ENCODE measurements around the gene CSF3R. TPM values are rescaled to one million over a fixed set of nuclear protein-coding genes. Genes with fewer than 3 reads are reported as not detected.

Gene CSF3R
- total RNA-seq, 4 donors from 2014 or later = 5.9 to 32.5 (median 7.4) TPM

DNA sequence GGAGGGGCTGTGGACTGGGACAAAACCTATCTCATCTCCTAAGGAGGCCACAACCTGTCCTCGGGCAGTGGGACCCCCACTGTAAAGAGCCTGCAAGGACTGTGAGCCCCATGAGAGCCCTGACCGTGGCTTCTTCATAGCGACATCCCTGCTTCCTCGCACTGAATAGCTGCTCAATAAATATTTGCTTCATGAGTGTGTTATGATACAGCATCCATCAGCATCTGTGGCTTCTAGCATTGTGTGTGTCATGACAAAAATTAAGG is 40.5 kb upstream of the CSF3R start:
- H3K4me3 ChIP-seq = no peak overlapping the region
- no peaks in the 10 kb centered on the region for H3K36me3 ChIP-seq
- H3K9me3 ChIP-seq = no peaks in the 10 kb centered on the region
- no peaks in the 10 kb centered on the region for H3K4me1 ChIP-seq
- TF ChIP-seq, protein P1, sequence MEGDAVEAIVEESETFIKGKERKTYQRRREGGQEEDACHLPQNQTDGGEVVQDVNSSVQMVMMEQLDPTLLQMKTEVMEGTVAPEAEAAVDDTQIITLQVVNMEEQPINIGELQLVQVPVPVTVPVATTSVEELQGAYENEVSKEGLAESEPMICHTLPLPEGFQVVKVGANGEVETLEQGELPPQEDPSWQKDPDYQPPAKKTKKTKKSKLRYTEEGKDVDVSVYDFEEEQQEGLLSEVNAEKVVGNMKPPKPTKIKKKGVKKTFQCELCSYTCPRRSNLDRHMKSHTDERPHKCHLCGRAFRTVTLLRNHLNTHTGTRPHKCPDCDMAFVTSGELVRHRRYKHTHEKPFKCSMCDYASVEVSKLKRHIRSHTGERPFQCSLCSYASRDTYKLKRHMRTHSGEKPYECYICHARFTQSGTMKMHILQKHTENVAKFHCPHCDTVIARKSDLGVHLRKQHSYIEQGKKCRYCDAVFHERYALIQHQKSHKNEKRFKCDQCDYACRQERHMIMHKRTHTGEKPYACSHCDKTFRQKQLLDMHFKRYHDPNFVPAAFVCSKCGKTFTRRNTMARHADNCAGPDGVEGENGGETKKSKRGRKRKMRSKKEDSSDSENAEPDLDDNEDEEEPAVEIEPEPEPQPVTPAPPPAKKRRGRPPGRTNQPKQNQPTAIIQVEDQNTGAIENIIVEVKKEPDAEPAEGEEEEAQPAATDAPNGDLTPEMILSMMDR (IDR thresholded peaks at IDR 0.05) = no peak
- no peak for TF ChIP-seq POLR2A (IDR thresholded peaks at IDR 0.05; ENCODE audit: low read depth)
- TF ChIP-seq POLR2AphosphoS5 (IDR thresholded peaks at IDR 0.05) = no peak
- DNase-seq (ENCODE audit: extremely low spot score) = no peak
- intact Hi-C loops (cut with DNase I) = no loop called here
- H3K27me3 ChIP-seq = peaks cover 0 to 7% (median 0%) of the 10 kb centered on the region in 4 donors
- H3K27ac ChIP-seq (replicated peaks in 1 of 4) = no peak overlapping the region
- 87% methylated on average over 4 of the region's 4 CpGs for WGBS

DNA sequence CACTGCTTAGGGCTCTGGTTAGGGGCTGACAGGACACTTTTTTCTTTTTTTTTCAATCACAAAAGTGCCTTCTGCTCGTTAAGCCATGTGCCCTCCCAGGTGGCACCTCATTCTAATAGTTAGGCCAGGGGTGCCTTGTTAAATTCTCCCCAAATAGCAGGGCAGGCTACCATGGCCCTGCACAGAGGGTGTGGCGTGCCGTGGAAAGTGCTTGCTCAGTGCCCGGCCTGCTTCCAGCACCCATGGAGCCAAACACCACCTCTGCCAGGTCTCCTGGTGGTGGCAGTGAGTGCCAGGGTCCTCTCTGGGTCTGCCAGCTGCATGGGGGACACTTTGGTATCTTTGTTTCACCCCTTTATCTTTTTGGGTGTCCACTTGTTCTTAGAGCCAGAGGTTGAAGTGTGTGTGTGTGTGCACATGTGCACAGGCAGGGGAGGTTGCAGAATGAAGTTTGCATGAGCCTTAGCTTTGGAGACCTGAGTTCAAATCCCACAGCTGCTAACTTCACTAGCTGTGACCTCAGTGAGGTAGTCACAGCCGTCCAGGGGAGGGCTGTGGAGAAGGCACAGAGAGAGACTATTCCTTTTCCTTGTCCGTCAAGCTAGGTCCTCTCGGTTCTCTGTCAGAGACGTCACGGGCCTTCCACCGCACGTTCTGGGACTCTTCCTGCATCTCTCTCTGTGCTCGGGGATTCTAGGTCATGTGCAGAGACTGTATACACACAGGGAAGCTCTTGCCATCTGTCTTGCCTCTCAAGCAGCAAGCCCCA is 39.9 kb upstream of the CSF3R start:
- no peak for TF ChIP-seq POLR2A (IDR thresholded peaks at IDR 0.05; ENCODE audit: low read depth)
- TF ChIP-seq POLR2AphosphoS5 (IDR thresholded peaks at IDR 0.05) = no peak
- TF ChIP-seq, protein P1 (IDR thresholded peaks at IDR 0.05) = no peak
- no peak for TF ChIP-seq EP300 (IDR thresholded peaks at IDR 0.05)
- Histone ChIP-seq H3K4me1 (no peaks in the 10 kb centered on the region), H3K4me3 (no peak overlapping the region), H3K9me3 (no peaks in the 10 kb centered on the region), H3K27me3 (peaks cover 0 to 5% (median 0%) of the 10 kb centered on the region in 4 donors), H3K27ac (replicated peaks in 1 of 4) (no peak overlapping the region), H3K36me3 (no peaks in the 10 kb centered on the region)
- no peak for DNase-seq (ENCODE audit: extremely low spot score)
- intact Hi-C loops (cut with DNase I) = no loop called here
- WGBS = 75% methylated on average over 12 of the region's 12 CpGs

DNA sequence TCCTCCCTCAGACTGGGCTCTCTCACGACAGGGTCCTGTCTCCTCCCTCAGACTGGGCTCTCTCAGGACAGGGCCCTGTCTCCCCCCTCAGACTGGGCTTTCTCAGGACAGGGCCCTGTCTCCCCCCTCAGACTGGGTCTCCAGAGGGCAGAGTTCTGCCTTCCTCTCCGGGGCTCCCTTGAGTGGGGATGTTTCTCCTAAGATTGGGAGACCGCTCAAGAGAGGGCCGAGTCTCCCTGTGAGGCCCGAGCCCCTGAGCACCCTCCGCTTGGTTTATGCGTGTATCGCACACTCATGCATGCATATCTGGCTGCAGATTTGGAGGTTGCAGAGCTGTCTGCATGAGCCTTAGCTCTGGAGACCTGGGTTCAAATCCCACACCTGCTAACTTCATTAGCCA is 39.3 kb upstream of the CSF3R start:
- 84% methylated on average over 7 of the region's 8 CpGs for WGBS
- intact Hi-C loops (cut with DNase I) = no loop called here
- Histone ChIP-seq H3K4me1 (no peaks in the 10 kb centered on the region), H3K9me3 (no peaks in the 10 kb centered on the region), H3K27ac (replicated peaks in 1 of 4) (no peak overlapping the region), H3K4me3 (no peak overlapping the region), H3K27me3 (peaks cover 0 to 5% (median 0%) of the 10 kb centered on the region in 4 donors), H3K36me3 (no peaks in the 10 kb centered on the region)
- no peak for DNase-seq (ENCODE audit: extremely low spot score)
- TF ChIP-seq, protein P1 (IDR thresholded peaks at IDR 0.05) = no peak
- TF ChIP-seq POLR2A (IDR thresholded peaks at IDR 0.05; ENCODE audit: low read depth) (no peak), EP300 (IDR thresholded peaks at IDR 0.05) (no peak), POLR2AphosphoS5 (IDR thresholded peaks at IDR 0.05) (no peak)

DNA sequence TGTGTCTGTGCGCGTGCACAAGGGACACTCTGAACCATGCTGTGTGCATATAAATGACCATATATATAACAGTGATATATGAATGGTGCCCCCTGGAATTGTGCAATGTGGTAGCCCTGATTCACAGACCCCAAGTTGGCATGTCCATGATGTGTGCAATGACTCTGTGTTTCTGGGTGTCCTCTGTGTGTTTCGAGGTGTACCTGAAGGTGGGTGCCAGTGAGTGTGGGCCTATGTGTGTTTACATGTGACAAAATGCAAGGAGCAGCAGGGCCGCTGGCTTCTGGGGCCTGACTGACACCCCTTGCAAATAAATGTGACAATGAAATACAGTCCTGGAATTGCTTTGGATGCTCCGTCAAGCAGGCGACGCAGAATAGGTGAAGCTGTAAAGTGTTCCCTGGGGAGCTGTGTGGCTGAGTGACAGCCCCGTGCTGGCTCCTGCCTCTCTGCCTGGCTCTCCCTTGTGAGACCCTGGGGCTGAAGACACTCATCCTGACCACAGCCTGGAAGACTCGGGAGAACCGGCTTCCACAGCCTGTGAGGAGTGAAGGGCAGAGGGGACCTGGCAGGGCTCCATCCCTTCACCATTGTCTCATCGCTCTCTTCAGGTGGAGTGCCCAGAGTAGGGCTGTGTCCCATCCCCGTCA is 38.2 kb upstream of the CSF3R start:
- no peak for DNase-seq (ENCODE audit: extremely low spot score)
- 77% methylated on average over 8 of the region's 12 CpGs for WGBS
- no peak for TF ChIP-seq EP300 (IDR thresholded peaks at IDR 0.05)
- TF ChIP-seq POLR2AphosphoS5 (IDR thresholded peaks at IDR 0.05) = no peak
- no peak for TF ChIP-seq POLR2A (IDR thresholded peaks at IDR 0.05; ENCODE audit: low read depth)
- TF ChIP-seq, protein P1 (IDR thresholded peaks at IDR 0.05) = no peak
- H3K4me1 ChIP-seq = no peaks in the 10 kb centered on the region
- H3K27ac ChIP-seq (replicated peaks in 1 of 4) = no peak overlapping the region
- intact Hi-C loops (cut with DNase I) = no loop called here
- H3K4me3 ChIP-seq = no peak overlapping the region
- no peaks in the 10 kb centered on the region for H3K9me3 ChIP-seq
- peaks cover 0 to 16% (median 0%) of the 10 kb centered on the region in 4 donors for H3K27me3 ChIP-seq
- H3K36me3 ChIP-seq = no peaks in the 10 kb centered on the region
